HepG2 (cell line): Measurements from ENCODE around the gene TRAPPC12. TPM values are rescaled to one million over a fixed set of nuclear protein-coding genes. Genes with fewer than 3 reads are reported as not detected.
A peak's percentile ranks its signal among the peaks of the same experiment; 100 is the strongest.

Experiments
- AGO1 ChIP-seq: fragments of 200-400 bp; formaldehyde crosslinking; IDR thresholded peaks from 2 replicates; pipeline ENCODE4 v1.6.1; 2017; ENCODE audit warnings: mild to moderate bottlenecking, low read depth, low read length, moderate library complexity; ENCODE audit not compliant: poor library complexity, severe bottlenecking
- AKAP8 ChIP-seq: sonication (generic); formaldehyde crosslinking; IDR thresholded peaks from 2 replicates; pipeline ENCODE4 v1.5.1; 2020; ENCODE audit warnings: mild to moderate bottlenecking, missing genetic modification reagents
- GABPA ChIP-seq, 2 experiments: IDR thresholded peaks; 2 replicates each; pipeline ENCODE4 v1.6.1; 2011 to 2016; ENCODE audit warnings: low read depth in 2 of 2, low read length in 1 of 2, missing biosample characterization in 1 of 2, missing genetic modification characterization in 1 of 2
- MTF2 ChIP-seq: sonication (generic); formaldehyde crosslinking; IDR thresholded peaks from 2 replicates; pipeline ENCODE4 v1.5.0; 2020; ENCODE audit warnings: missing genetic modification reagents, borderline replicate concordance
- RFX3 ChIP-seq: IDR thresholded peaks from 2 replicates; pipeline ENCODE4 v1.6.1; 2016; ENCODE audit warnings: missing biosample characterization, missing genetic modification reagents
- SKI ChIP-seq: fragments of 450-650 bp; IDR thresholded peaks from one replicate; pipeline ENCODE4 v1.6.1; 2018; ENCODE audit warnings: mild to moderate bottlenecking; ENCODE audit not compliant: partially characterized antibody
- ZC3H4 ChIP-seq: sonication (generic); formaldehyde crosslinking; IDR thresholded peaks from 2 replicates; pipeline ENCODE4 v1.4.0; 2020; ENCODE audit warnings: missing genetic modification reagents, borderline replicate concordance
- ZNF180 ChIP-seq: sonication (generic); formaldehyde crosslinking; IDR thresholded peaks from 2 replicates; pipeline ENCODE4 v1.4.0; 2020; ENCODE audit warnings: low read depth, missing genetic modification reagents, borderline replicate concordance
- ZNF337 ChIP-seq: sonication (generic); formaldehyde crosslinking; IDR thresholded peaks from 2 replicates; pipeline ENCODE4 v1.5.1; 2020; ENCODE audit warnings: missing genetic modification reagents, low read depth, mild to moderate bottlenecking, borderline replicate concordance
- ZNF484 ChIP-seq: sonication (generic); formaldehyde crosslinking; IDR thresholded peaks from 2 replicates; pipeline ENCODE4 v1.5.1; 2020; ENCODE audit warnings: mild to moderate bottlenecking, low read depth, missing genetic modification reagents, borderline replicate concordance
- ZNF616 ChIP-seq: sonication (generic); formaldehyde crosslinking; IDR thresholded peaks from 2 replicates; pipeline ENCODE4 v1.5.0; 2020; ENCODE audit warnings: low read depth, mild to moderate bottlenecking, missing genetic modification reagents
- ZNF720 ChIP-seq: sonication (generic); formaldehyde crosslinking; IDR thresholded peaks from 2 replicates; pipeline ENCODE4 v1.4.0; 2020; ENCODE audit warnings: missing genetic modification reagents
- polyA plus RNA-seq, 8 experiments: library from polyadenylated mRNA; depleted of rRNA in 3 of 8; stranded (reverse) in 7 of 8; unstranded in 1 of 8; fragments of >200 nt; fragmentation: Illumina TruSeq in 4 of 8; extraction: Trizol in 4 of 8; gene quantifications; 2 replicates each; pipeline versions ENCODE4 v1.2.1 to v1.2.3, GENCODE V29; 2011 to 2016; ENCODE audit warnings: low read depth in 4 of 8, missing spikeins in 1 of 8, mixed read lengths in 1 of 8; ENCODE audit not compliant: insufficient read depth in 1 of 8
- total RNA-seq, 5 experiments: library from RNA; depleted of rRNA; stranded (reverse); fragments of >200 nt; fragmentation: Illumina TruSeq; extraction: Trizol; gene quantifications; 2 replicates each; pipeline ENCODE4 v1.2.3, GENCODE V29; 2016; ENCODE audit warnings: low read depth in 1 of 5
- TF ChIP-seq, protein P1 (sequence below): sonication (generic); formaldehyde crosslinking; IDR thresholded peaks from 2 replicates; pipeline ENCODE4 v1.5.0; 2020; ENCODE audit warnings: missing genetic modification reagents, mild to moderate bottlenecking, borderline replicate concordance
- TF ChIP-seq, protein P2 (sequence below): sonication (generic); formaldehyde crosslinking; IDR thresholded peaks from 2 replicates; pipeline ENCODE4 v1.5.0; 2020; ENCODE audit warnings: missing genetic modification reagents
- TF ChIP-seq, protein P3 (sequence below): sonication (generic); formaldehyde crosslinking; IDR thresholded peaks from 2 replicates; pipeline ENCODE4 v1.8.0; 2022; ENCODE audit warnings: mild to moderate bottlenecking, missing genetic modification reagents, moderate library complexity
- TF ChIP-seq, protein P4 (sequence below): sonication (generic); formaldehyde crosslinking; IDR thresholded peaks from 2 replicates; pipeline ENCODE4 v1.5.0; 2020; ENCODE audit warnings: missing genetic modification reagents
- TF ChIP-seq, protein P5 (sequence below): sonication (generic); formaldehyde crosslinking; IDR thresholded peaks from 2 replicates; pipeline ENCODE4 v1.4.0; 2020; ENCODE audit warnings: missing genetic modification reagents
- TF ChIP-seq, protein P6 (sequence below): IDR thresholded peaks from 2 replicates; pipeline ENCODE4 v1.6.1; 2016

The TRAPPC12 gene
- total and polyA plus RNA-seq, 2 of the 13 experiments (the other 11 are each of a cell fraction or from before 2014, with no cell fraction given), result 46.4 to 97.7 TPM

DNA sequence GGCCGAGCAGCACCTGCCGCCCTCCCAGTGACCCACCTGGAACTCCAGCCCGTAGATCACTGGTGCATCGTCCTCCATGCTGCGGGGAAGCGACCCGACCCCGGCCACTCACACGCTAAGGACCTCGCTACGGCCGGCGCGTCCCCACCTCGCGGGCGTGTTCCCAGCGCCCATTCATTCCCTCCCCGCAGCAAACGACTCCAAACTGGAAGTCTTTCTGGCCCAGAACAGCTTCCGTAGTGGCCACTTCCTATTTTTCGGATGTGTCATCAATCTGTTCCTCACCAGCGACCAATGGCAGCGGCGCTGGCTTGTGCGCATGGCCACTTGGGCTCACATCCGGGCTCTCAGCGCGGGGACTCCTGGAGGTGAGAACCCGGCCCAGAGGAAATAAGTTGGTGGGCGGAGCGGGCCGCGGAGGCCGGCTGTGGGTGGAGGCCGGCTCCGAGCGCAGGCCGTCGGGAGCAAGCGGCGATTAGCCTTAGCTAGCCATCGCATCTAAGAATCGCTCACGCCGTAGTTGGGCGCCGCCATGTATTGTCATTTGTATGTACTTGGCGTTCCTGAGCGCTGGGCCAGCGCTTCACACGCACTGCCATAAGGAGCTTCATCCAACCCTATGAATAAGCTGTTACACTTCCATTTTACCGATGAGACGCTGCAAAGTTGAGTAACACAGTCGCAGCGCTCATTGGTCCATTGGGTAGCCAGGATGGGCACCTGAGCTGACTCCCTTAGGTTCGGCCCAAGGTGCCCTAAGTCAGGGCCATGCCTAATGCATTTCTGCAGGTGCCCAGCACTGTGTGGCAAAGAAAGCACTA lies 1.7 kb upstream of the TRAPPC12 start, which contains the start of gene EIPR1 (continued):
- TF ChIP-seq ZC3H4 (CRISPR knock-in tag) (peak; percentile 73; the same call in 1 of the 2 replicates), GABPA (IDR thresholded peaks at IDR 0.05; ENCODE audit: low read depth, low read length) (peak; percentile 65), GABPA (CRISPR knock-in tag; IDR thresholded peaks at IDR 0.05; ENCODE audit: low read depth) (peak; percentile 88), MTF2 (CRISPR knock-in tag) (peak; percentile 55; the same call in 1 of the 2 replicates), SKI (no peak), ZNF720 (CRISPR knock-in tag) (no peak), ZNF337 (CRISPR knock-in tag) (peak; percentile 89), ZNF616 (CRISPR knock-in tag) (peak; percentile 93), RFX3 (no peak), ZNF484 (CRISPR knock-in tag) (no peak), ZNF180 (CRISPR knock-in tag) (no peak), AKAP8 (CRISPR knock-in tag) (no peak; the same call in 1 of the 2 replicates), AGO1 (peak; percentile 72)
- TF ChIP-seq, protein P1, sequence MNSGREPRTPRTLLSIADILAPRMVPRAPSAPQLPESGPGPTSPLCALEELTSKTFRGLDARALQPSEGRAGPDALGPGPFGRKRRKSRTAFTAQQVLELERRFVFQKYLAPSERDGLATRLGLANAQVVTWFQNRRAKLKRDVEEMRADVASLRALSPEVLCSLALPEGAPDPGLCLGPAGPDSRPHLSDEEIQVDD (CRISPR knock-in tag), result 0 out of 2 replicates have a peak, but pooled peaks have one; percentile 61
- TF ChIP-seq, protein P2, sequence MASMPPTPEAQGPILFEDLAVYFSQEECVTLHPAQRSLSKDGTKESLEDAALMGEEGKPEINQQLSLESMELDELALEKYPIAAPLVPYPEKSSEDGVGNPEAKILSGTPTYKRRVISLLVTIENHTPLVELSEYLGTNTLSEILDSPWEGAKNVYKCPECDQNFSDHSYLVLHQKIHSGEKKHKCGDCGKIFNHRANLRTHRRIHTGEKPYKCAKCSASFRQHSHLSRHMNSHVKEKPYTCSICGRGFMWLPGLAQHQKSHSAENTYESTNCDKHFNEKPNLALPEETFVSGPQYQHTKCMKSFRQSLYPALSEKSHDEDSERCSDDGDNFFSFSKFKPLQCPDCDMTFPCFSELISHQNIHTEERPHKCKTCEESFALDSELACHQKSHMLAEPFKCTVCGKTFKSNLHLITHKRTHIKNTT, result no peak
- TF ChIP-seq, protein P3, sequence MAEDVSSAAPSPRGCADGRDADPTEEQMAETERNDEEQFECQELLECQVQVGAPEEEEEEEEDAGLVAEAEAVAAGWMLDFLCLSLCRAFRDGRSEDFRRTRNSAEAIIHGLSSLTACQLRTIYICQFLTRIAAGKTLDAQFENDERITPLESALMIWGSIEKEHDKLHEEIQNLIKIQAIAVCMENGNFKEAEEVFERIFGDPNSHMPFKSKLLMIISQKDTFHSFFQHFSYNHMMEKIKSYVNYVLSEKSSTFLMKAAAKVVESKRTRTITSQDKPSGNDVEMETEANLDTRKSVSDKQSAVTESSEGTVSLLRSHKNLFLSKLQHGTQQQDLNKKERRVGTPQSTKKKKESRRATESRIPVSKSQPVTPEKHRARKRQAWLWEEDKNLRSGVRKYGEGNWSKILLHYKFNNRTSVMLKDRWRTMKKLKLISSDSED (CRISPR knock-in tag), result no peak
- TF ChIP-seq, protein P4, sequence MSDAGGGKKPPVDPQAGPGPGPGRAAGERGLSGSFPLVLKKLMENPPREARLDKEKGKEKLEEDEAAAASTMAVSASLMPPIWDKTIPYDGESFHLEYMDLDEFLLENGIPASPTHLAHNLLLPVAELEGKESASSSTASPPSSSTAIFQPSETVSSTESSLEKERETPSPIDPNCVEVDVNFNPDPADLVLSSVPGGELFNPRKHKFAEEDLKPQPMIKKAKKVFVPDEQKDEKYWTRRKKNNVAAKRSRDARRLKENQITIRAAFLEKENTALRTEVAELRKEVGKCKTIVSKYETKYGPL (CRISPR knock-in tag), result peak; percentile 50; the same call in 1 of the 2 replicates
- TF ChIP-seq, protein P5, sequence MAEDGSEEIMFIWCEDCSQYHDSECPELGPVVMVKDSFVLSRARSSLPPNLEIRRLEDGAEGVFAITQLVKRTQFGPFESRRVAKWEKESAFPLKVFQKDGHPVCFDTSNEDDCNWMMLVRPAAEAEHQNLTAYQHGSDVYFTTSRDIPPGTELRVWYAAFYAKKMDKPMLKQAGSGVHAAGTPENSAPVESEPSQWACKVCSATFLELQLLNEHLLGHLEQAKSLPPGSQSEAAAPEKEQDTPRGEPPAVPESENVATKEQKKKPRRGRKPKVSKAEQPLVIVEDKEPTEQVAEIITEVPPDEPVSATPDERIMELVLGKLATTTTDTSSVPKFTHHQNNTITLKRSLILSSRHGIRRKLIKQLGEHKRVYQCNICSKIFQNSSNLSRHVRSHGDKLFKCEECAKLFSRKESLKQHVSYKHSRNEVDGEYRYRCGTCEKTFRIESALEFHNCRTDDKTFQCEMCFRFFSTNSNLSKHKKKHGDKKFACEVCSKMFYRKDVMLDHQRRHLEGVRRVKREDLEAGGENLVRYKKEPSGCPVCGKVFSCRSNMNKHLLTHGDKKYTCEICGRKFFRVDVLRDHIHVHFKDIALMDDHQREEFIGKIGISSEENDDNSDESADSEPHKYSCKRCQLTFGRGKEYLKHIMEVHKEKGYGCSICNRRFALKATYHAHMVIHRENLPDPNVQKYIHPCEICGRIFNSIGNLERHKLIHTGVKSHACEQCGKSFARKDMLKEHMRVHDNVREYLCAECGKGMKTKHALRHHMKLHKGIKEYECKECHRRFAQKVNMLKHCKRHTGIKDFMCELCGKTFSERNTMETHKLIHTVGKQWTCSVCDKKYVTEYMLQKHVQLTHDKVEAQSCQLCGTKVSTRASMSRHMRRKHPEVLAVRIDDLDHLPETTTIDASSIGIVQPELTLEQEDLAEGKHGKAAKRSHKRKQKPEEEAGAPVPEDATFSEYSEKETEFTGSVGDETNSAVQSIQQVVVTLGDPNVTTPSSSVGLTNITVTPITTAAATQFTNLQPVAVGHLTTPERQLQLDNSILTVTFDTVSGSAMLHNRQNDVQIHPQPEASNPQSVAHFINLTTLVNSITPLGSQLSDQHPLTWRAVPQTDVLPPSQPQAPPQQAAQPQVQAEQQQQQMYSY (CRISPR knock-in tag), result no peak; the same call in 1 of the 2 replicates
- TF ChIP-seq, protein P6, sequence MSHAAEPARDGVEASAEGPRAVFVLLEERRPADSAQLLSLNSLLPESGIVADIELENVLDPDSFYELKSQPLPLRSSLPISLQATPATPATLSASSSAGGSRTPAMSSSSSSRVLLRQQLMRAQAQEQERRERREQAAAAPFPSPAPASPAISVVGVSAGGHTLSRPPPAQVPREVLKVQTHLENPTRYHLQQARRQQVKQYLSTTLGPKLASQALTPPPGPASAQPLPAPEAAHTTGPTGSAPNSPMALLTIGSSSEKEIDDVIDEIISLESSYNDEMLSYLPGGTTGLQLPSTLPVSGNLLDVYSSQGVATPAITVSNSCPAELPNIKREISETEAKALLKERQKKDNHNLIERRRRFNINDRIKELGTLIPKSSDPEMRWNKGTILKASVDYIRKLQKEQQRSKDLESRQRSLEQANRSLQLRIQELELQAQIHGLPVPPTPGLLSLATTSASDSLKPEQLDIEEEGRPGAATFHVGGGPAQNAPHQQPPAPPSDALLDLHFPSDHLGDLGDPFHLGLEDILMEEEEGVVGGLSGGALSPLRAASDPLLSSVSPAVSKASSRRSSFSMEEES, result no peak
